Mesodermal cell (in vitro differentiated cells): ENCODE results near the gene MINDY4.

Experiments
- H3K27ac ChIP-seq: 2 replicates; pipeline ENCODE4 v1.7.0; 2013; ENCODE audit warnings: mild to moderate bottlenecking, low read depth, low read length, moderate library complexity; ENCODE audit not compliant: severe bottlenecking
- H3K36me3 ChIP-seq: 2 replicates; pipeline ENCODE4 v1.7.1; 2013; ENCODE audit warnings: mild to moderate bottlenecking, low read length, moderate library complexity; ENCODE audit not compliant: control insufficient read depth, insufficient read depth
- H3K4me1 ChIP-seq: one replicate; pipeline ENCODE4 v1.7.1; 2013; ENCODE audit warnings: mild to moderate bottlenecking, low read length; ENCODE audit not compliant: insufficient read depth, control insufficient read depth, poor library complexity, severe bottlenecking
- H3K4me3 ChIP-seq: 2 replicates; pipeline ENCODE4 v1.7.0; 2013; ENCODE audit warnings: low read length, control low read depth, mild to moderate bottlenecking; ENCODE audit not compliant: insufficient read depth, poor library complexity, severe bottlenecking; ENCODE audit errors: extremely low read depth
- H3K9me3 ChIP-seq: 2 replicates; pipeline ENCODE4 v1.7.1; 2013; ENCODE audit warnings: mild to moderate bottlenecking, low read length, moderate library complexity; ENCODE audit not compliant: control insufficient read depth
- WGBS, 2 experiments: methylation state at CpG; one replicate each; pipeline ENCODE4 v1.1.5; 2013; ENCODE audit warnings: missing lambda C conversion rate in 2 of 2; ENCODE audit not compliant: insufficient coverage in 2 of 2; 5-methylcytosine and 5-hydroxymethylcytosine counted together

Gene MINDY4

GRCh38 chr7:30731581-30731980 is 39.6 kb upstream of the MINDY4 start:
- no peak overlapping the region for H3K4me3 ChIP-seq
- H3K36me3 ChIP-seq = no peaks in the 10 kb centered on the region
- H3K9me3 ChIP-seq = no peaks in the 10 kb centered on the region
- WGBS, 2 experiments = 83 to 84% methylated on average over 5 to 10 of the region's 11 CpGs
- H3K4me1 ChIP-seq = no peaks in the 10 kb centered on the region
- H3K27ac ChIP-seq = no peak overlapping the region

- WGBS, 2 experiments = 83% methylated on average over 11 to 12 of the region's 12 CpGs
- Histone ChIP-seq H3K36me3 (no peaks in the 10 kb centered on the region), H3K4me1 (no peaks in the 10 kb centered on the region)
Observed at GRCh38 chr7:30732606-30733005, 38.6 kb upstream of the MINDY4 start.

GRCh38 chr7:30733216-30733615 is 38.0 kb upstream of the MINDY4 start:
- H3K27ac ChIP-seq = no peak overlapping the region
- no peaks in the 10 kb centered on the region for H3K36me3 ChIP-seq
- WGBS, 2 experiments = 91 to 96% methylated on average over 5 of the region's 6 CpGs
- H3K4me3 ChIP-seq = no peak overlapping the region
- no peaks in the 10 kb centered on the region for H3K4me1 ChIP-seq
- H3K9me3 ChIP-seq = no peaks in the 10 kb centered on the region

More at GRCh38 chr7:30732606-30733005, 38.6 kb upstream of the MINDY4 start:
- H3K9me3 ChIP-seq = no peaks in the 10 kb centered on the region
- H3K4me3 ChIP-seq = no peak overlapping the region
- no peak overlapping the region for H3K27ac ChIP-seq

DNA sequence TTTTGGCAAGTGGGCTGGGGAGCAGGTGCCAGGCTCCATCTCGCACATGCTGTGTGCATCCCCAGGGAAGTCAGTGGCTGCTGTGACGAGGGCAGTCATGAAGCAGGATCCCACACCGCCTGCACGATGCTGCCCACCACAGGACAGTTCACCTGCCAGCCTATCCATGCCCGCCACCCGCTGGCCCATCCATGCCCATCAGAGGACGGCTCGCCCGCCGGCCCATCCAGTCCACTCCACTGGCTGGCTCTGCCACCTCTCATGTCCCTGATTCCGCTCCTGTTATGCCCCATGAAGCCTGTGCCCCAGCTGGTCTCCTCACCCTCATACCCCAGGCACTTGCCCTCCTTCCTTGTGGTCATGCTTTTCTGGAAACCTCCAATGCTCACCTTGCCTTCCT is 37.5 kb upstream of the MINDY4 start:
- no peaks in the 10 kb centered on the region for H3K9me3 ChIP-seq
- H3K4me1 ChIP-seq = no peaks in the 10 kb centered on the region
- no peak overlapping the region for H3K27ac ChIP-seq
- H3K4me3 ChIP-seq = no peak overlapping the region
- no peaks in the 10 kb centered on the region for H3K36me3 ChIP-seq
- 94% methylated on average over 11 of the region's 11 CpGs for WGBS, 2 experiments

DNA sequence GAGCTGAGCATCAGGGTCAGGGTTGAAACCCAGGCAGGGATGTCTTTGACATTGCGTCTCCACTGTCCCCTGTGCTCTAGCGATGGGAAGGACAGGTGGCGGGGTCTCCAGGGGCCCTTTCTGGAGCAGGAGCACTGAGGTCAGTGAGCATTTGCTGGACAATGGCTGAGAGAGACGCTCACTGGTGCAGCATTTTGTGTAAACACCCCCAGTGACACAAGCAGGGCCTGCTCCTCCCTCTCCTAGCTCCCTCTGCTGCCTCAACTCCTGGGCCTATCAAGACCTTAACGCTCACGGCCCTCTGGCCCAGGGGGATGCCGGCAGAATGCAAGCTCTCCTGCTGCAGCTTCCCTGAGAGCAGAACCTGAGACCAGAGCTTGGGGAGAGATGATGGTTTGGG is 36.7 kb upstream of the MINDY4 start:
- no peak overlapping the region for H3K4me3 ChIP-seq
- H3K36me3 ChIP-seq = no peaks in the 10 kb centered on the region
- H3K4me1 ChIP-seq = no peaks in the 10 kb centered on the region
- 69 to 93% methylated on average over 6 to 7 of the region's 7 CpGs for WGBS, 2 experiments
- H3K27ac ChIP-seq = no peak overlapping the region
- no peaks in the 10 kb centered on the region for H3K9me3 ChIP-seq

- Histone ChIP-seq H3K4me3 (no peak overlapping the region), H3K9me3 (no peaks in the 10 kb centered on the region), H3K27ac (no peak overlapping the region), H3K4me1 (no peaks in the 10 kb centered on the region), H3K36me3 (no peaks in the 10 kb centered on the region)
- 88 to 100% methylated on average over 1 to 2 of the region's 3 CpGs for WGBS, 2 experiments
Observed at GRCh38 chr7:30735631-30736030, 35.6 kb upstream of the MINDY4 start.

DNA sequence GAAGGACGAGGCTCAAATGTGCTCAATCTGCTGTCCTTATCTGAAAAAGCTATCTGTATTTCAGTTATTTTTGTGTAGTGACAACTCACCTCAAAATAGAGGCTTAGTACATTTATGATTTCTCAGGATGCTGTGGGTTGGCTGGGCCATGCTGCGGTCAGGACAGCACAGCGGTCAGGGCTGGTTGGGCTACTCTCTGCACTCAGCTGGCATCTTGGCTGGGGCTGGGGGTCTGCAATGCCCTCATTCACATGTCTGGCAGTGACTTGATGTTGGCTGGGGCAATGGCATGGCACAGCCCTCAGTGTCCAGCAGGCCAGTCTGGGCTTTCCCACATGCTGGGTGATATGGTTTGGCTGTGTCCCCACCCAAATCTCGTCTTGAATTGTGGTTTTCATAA is 34.9 kb upstream of the MINDY4 start:
- Histone ChIP-seq H3K4me3 (no peak overlapping the region), H3K36me3 (no peaks in the 10 kb centered on the region), H3K27ac (no peak overlapping the region), H3K4me1 (no peaks in the 10 kb centered on the region), H3K9me3 (no peaks in the 10 kb centered on the region)
- 80 to 90% methylated on average over 2 to 3 of the region's 4 CpGs for WGBS, 2 experiments

DNA sequence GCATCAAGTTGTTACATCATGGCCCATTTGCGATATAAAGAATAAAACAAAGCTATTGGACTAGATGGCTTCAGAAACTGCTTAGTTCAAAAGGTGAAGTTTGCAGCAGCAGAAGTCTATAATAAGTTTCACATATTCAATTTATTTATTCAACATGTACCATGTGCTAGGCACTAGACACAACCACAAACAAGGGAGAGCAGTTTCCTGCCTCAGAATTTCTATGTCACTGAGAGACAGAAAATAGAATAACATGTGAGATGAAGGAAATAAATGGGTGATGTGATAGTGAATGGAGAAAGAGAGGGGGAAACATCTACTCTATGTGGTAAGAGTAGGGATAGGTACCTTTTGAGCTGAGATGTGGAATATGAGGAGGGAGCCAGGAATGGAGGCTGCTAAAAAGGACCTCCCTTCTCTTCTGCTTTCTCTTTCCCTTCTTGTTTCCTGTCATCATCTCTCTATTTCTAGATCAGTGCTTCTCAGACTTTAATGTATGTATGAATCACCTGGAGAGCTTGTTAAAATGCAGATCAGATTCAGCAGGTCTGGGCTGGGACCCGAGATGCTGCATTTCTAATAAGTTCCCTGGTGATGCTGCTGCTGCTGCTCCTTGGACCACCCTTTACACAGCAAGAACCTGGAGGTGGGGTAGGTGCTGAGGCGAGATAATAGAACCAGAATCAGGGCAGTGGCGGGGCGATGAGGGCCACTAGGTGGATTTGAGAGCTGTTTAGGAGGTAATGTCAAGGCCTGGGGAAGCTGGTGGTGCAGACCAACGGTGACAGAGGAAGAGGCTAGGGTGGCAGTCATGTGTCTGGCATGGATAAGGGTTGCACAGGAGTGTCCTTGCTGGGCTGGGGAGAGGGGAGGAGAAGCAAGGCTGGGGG is 32.9 kb upstream of the MINDY4 start:
- H3K4me3 ChIP-seq = no peak overlapping the region
- no peaks in the 10 kb centered on the region for H3K9me3 ChIP-seq
- no peaks in the 10 kb centered on the region for H3K36me3 ChIP-seq
- WGBS, 2 experiments = 87 to 93% methylated on average over 3 to 4 of the region's 6 CpGs
- no peaks in the 10 kb centered on the region for H3K4me1 ChIP-seq
- no peak overlapping the region for H3K27ac ChIP-seq

DNA sequence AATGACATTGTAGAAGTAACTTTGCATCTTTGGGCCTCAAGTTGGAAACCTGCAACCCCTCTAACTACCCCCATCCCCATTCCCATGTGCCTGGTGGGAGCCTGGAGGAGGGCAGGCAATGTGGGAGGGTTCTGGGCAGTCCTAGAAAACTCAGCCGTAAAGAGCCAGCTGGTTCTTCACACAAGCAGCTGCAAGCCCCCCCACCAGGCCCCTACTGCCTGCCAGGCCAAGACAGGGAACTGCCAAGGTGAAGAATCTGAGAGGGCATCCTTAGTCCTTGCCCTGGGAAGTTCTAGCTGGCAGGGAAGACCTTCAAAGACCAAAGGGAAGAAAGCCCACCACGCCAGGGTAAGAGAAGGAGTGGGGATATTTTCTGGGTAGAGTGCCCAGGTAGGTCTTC is 31.5 kb upstream of the MINDY4 start:
- 83 to 88% methylated on average over 1 of the region's 2 CpGs for WGBS, 2 experiments
- Histone ChIP-seq H3K4me1 (no peaks in the 10 kb centered on the region), H3K4me3 (no peak overlapping the region), H3K36me3 (no peaks in the 10 kb centered on the region), H3K27ac (no peak overlapping the region), H3K9me3 (no peaks in the 10 kb centered on the region)

- H3K9me3 ChIP-seq = no peaks in the 10 kb centered on the region
- WGBS, 2 experiments = 51 to 57% methylated on average over 9 to 14 of the region's 14 CpGs
- no peak overlapping the region for H3K4me3 ChIP-seq
- no peaks in the 10 kb centered on the region for H3K36me3 ChIP-seq
- no peak overlapping the region for H3K27ac ChIP-seq
- no peaks in the 10 kb centered on the region for H3K4me1 ChIP-seq
Observed at GRCh38 chr7:30740417-30741181, 30.6 kb upstream of the MINDY4 start.

DNA sequence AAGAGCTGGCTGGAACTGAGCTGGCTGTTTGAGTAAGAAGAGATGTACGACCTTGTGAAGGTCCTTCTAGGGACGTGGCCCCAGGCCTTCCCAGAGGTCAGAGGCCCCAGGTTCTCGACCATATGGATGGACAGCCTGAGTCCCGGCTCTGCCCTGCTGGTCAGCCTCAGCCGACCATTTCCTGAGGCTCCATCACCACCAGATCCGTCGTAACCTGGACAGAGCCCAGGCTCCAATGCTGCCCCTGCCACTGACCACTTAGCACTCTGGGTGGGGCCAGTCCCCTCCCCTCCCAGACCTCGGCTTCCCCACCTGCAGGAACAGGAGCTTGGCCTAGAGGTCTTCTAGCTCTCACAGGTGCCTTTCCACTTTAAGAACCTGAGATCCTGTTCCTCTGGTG is 29.9 kb upstream of the MINDY4 start:
- Histone ChIP-seq H3K4me1 (no peaks in the 10 kb centered on the region), H3K27ac (no peak overlapping the region), H3K36me3 (no peaks in the 10 kb centered on the region), H3K4me3 (no peak overlapping the region), H3K9me3 (no peaks in the 10 kb centered on the region)
- 88 to 92% methylated on average over 7 to 8 of the region's 8 CpGs for WGBS, 2 experiments
